Activated CD4-positive, alpha-beta T cell treated with anti-CD3 and anti-CD28 coated beads, Interleukin-2, amount 50 U/mL, for 16 hours (primary cell): ENCODE measurements around the gene HMCN2.
"Not testable (repeated sequence)": the region's sequence is repeated elsewhere in the genome, so short reads cannot be mapped to it uniquely, and the experiment has no call there.

Source experiments
- DNase-seq: peaks from one replicate; pipeline ENCODE4 v3.0.0-alpha.2; 2020

The HMCN2 gene

GRCh38 chr9:130333041-130333711 is 67.6 kb downstream of the HMCN2 start:
- no peak for DNase-seq

DNA sequence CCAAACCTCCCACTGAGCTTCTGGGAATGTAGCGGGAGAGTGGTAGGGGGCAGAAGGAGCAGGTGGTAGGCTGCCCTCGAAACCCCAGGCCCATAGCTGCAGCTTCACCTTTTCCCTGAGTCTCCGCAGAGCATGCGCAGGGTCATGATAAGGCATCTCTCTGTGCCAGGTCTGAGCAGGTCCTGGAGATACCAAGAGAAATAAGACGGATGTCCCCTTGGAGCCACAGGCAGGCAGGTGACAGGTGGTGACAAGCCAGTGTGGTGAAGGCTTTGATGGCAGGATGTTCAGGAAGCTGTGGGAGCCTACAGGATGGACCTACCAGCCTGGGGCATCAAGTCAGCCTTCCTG is 68.1 kb downstream of the HMCN2 start:
- DNase-seq, result no peak

DNA sequence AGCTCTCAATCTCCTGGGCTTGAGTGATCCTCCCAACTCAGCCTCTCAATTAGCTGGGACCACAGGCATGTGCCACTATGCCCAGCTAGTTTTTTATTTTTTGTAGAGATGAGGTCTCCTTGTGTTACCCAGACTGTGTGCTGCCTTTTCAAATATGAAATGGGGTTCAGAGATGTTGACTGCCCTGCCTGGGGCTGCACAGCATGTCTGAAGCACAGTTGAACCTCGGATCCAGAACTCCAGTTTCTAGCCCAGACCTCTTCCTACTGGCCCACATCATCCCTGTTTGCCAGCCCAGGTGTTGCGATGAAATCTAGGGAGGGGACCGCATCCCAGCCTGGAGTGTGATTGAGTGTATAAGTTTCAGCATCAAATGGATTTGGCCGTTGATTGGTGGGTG is 69.4 kb downstream of the HMCN2 start:
- DNase-seq, result no peak

GRCh38 chr9:130336027-130336610 is 70.6 kb downstream of the HMCN2 start:
- no peak for DNase-seq

DNA sequence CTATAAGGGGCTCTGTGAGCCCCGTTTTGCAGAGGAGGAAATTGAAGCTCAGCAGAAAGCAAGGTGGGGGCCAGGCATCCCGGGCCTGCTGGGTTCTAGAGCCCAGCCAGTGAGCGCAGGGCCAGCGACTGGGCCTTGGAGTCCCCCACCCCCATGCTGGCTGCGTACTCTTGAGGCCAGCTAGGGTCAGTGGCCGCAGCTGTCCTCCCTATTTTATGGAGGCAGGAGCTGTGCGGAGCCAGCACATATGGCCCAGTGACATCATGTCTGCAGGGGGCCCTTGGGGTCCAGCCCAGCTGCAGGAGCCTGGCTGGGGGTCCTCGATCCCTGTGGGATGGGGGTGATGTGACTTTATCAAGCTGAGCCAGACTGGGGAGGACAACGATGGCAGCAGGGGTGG is 71.3 kb downstream of the HMCN2 start:
- DNase-seq, result no peak

DNA sequence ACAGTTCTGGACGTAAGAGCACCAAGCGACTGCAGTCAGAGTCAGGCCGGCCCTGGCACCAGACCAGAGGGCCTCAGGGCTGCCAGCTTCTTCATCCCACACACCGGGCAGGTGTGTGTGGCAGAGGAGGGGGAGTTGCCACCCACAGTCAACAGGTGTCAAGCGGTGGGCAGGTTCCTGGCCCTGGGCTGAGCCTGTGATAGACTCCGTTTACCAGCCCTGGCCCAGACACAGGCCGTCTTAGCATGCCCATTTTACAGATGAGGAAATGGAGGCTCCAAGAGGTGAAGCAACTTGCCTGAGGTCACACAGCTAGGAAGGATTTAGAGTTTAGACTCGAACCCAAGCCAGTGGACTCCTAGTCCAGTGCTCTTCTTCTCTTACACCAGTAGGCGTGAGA is 71.8 kb downstream of the HMCN2 start:
- DNase-seq, result no peak

GRCh38 chr9:130337784-130338380 is 72.3 kb downstream of the HMCN2 start:
- no peak for DNase-seq

- DNase-seq, result not testable (repeated sequence)
Measured at GRCh38 chr9:130338891-130339290, 73.3 kb downstream of the HMCN2 start.

DNA sequence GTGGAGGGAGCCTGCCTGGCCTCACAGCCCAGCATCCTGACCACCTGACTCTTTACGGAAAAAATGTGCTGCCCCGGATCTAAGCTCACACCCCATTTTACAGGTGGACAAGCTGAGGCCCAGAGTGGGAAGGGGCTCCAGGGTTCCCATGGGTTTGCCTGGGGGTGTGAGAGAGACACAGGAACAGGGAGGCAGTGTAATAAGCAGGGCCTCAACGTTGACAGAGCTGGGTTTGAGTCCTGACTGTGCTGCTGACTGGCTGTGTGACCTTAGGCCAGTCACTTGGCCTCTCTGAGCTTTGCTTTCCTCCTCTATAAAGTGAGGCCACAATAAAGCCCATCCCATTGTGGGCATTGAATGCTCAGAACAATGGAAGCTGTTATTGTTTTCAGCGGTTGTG is 73.7 kb downstream of the HMCN2 start:
- DNase-seq, result no peak

DNA sequence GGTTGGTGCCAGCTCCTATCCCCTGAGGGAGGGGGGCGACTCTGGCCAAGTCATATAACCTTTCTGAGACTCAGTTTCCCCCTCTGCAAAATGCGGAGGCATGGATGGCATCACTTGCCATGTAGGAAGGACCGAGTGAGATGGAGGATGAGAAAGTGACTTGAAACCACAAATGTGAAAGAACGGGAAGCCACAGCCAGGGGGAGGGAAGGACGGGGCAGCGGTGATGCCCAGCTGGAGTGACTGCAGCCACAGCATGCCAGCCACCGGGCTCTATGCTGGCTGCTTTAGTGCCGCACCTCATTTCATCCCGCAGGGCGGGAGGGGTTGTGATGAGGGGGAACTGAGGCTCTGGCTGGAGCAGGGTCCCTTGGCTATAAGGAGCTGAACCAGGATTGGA is 74.5 kb downstream of the HMCN2 start:
- DNase-seq, result no peak

- not testable (repeated sequence) for DNase-seq
Measured at GRCh38 chr9:130340557-130340956, 75.0 kb downstream of the HMCN2 start.

DNA sequence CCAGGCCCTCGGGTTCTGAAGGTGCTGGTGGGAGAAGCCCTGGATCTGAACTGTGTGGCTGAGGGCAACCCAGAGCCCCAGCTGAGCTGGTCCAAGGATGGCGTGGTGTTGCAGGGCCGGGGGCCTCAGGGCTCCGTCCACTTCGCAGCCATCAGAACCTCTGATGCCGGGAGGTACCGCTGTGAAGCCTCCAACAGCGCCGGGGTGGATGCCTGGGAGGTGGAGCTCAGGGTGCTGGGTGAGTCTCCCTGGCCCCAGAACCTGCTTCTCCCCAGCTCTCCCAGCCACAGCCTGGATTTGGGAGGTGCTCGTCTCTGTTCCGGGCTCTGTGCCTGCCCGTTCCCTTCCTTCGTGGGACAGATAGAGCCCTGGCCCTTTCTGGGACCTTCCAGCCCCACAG is 75.6 kb downstream of the HMCN2 start:
- no peak for DNase-seq

GRCh38 chr9:130341839-130342713 is 76.5 kb downstream of the HMCN2 start:
- no peak for DNase-seq

GRCh38 chr9:130342714-130343085 is 77.1 kb downstream of the HMCN2 start:
- DNase-seq, result no peak

GRCh38 chr9:130343445-130343918 is 77.9 kb downstream of the HMCN2 start:
- peak; percentile 18 for DNase-seq

- no peak for DNase-seq
Measured at GRCh38 chr9:130344366-130344765, 78.8 kb downstream of the HMCN2 start.

GRCh38 chr9:130345009-130345896 is 79.7 kb downstream of the HMCN2 start:
- DNase-seq, result no peak

GRCh38 chr9:130345897-130346385 is 80.4 kb downstream of the HMCN2 start:
- DNase-seq, result no peak

- no peak for DNase-seq
Measured at GRCh38 chr9:130346431-130346830, 80.9 kb downstream of the HMCN2 start.

GRCh38 chr9:130347036-130347435 is 81.5 kb downstream of the HMCN2 start:
- no peak for DNase-seq

DNA sequence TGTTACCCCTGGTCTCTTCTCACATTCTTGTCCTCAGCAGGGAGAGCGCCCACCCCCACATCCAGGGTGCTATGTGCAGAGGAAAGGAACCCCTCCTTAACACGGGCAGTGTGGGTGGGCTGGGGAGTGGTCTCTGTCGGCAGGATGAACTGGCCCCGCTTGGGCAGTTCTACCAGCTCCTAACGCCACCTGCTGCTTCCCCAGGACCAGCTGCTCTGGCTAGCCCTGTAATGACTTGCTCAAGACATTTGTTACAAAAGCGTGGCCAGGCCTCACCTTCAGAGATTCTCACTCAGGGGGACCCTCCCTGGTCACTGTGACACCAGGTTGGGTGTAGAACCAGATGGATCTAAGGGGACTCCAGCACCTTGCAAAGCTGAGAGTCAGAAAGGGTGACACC is 82.4 kb downstream of the HMCN2 start:
- no peak for DNase-seq

GRCh38 chr9:130348341-130348740 is 82.8 kb downstream of the HMCN2 start:
- DNase-seq, result no peak
